ENCODE data around the gene KDM4E. TPM values are rescaled to one million over a fixed set of nuclear protein-coding genes. Genes with fewer than 3 reads are reported as not detected.

The KDM4E gene
- total RNA-seq = not detected
- not detected for polyA plus RNA-seq
- long read RNA-seq, donor 1 = 0 reads
- long read RNA-seq, donor 2 = 0 reads
- long read RNA-seq, donor 3 = 0 reads
- long read RNA-seq, donor 4 = 0 reads
- long read RNA-seq, donor 5 = 0 reads
- long read RNA-seq, donor 6 = 0 reads
- long read RNA-seq, donor 7, partial matches to known transcripts = 0 of 1 reads
- long read RNA-seq, donor 7, other reads (novel, unspliced or antisense) = 0 of 1 reads
- long read RNA-seq, donor 8 = 0 reads
- long read RNA-seq, donor 9 = 0 reads
- long read RNA-seq, donor 10 = 0 reads

DNA sequence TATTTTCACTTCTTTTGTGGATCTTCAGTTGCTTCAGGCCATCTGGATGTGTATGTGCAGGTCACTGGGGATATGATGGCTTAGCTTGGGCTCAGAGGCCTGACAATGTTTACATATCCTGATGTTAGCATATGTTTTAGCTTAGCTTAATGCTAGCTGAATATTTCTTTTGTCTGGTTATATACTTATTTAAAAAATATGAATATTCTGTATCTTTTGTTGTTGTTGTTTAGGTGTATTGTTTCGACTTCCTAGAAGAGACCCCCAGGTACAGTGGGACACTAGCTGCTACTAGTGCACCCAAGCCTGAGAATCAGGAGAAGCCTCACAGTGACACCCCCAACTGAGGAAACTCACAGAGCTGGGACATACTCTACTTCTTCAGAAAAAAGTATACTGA is at the start of gene KDM4E:
Gene KDM4E, plus strand, starts transcription at position 301 of the 400 bp plus-strand sequence. CDS start 300 bp downstream, outside the sequence.
- Histone ChIP-seq H3K27me3 (no peaks in the 10 kb centered on the region), H3K9me3 (replicated peaks in 1 of 3) (no peaks in the 10 kb centered on the region), H3K36me3 (replicated peaks in 1 of 2) (no peaks in the 10 kb centered on the region), H3K4me1 (replicated peaks in 1 of 2) (no peaks in the 10 kb centered on the region), H3K27ac (no peak within 1 kb of the TSS), H3K4me3 (no peak within 1 kb of the TSS)
- intact Hi-C loops (cut with DNase I) = no loop called here
- TF ChIP-seq, protein P1, sequence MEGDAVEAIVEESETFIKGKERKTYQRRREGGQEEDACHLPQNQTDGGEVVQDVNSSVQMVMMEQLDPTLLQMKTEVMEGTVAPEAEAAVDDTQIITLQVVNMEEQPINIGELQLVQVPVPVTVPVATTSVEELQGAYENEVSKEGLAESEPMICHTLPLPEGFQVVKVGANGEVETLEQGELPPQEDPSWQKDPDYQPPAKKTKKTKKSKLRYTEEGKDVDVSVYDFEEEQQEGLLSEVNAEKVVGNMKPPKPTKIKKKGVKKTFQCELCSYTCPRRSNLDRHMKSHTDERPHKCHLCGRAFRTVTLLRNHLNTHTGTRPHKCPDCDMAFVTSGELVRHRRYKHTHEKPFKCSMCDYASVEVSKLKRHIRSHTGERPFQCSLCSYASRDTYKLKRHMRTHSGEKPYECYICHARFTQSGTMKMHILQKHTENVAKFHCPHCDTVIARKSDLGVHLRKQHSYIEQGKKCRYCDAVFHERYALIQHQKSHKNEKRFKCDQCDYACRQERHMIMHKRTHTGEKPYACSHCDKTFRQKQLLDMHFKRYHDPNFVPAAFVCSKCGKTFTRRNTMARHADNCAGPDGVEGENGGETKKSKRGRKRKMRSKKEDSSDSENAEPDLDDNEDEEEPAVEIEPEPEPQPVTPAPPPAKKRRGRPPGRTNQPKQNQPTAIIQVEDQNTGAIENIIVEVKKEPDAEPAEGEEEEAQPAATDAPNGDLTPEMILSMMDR (IDR thresholded peaks at IDR 0.05) = no peak
- WGBS, 4 donors = 86 to 100% (median 91%) methylated on average over 1 of the region's 1 CpG
- no peak for DNase-seq

DNA sequence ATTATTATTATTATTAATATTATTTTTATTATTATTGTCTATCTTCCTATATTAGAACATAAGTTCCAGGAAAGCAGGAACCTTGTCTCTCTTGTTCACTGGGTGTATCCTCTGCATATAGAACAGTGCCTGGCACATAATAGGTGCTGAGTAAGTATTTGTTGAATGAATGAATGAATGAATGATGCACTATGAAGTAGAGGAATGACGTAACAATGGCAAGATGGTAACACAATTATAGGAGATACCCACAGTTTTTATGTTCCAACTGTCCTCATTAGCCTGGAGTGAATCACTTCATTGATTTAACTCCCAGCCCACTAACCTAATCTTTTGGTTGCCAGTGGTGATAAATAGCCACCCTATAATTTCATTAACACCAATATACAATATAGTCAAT is 49.5 kb upstream of the KDM4E start:
- DNase-seq = no peak
- Histone ChIP-seq H3K27me3 (no peaks in the 10 kb centered on the region), H3K4me3 (no peak overlapping the region), H3K36me3 (replicated peaks in 1 of 2) (peaks cover 0 to 14% of the 10 kb centered on the region in 2 donors), H3K9me3 (replicated peaks in 1 of 3) (no peaks in the 10 kb centered on the region), H3K4me1 (replicated peaks in 1 of 2) (peaks cover 11% of the 10 kb centered on the region in 2 donors), H3K27ac (no peak overlapping the region)
- intact Hi-C loops (cut with DNase I) = no loop called here
- 83 to 97% (median 91%) methylated on average over 1 of the region's 1 CpG for WGBS, 4 donors
- TF ChIP-seq POLR2A (IDR thresholded peaks at IDR 0.05) = no peak
- TF ChIP-seq, protein P1 (IDR thresholded peaks at IDR 0.05) = no peak

DNA sequence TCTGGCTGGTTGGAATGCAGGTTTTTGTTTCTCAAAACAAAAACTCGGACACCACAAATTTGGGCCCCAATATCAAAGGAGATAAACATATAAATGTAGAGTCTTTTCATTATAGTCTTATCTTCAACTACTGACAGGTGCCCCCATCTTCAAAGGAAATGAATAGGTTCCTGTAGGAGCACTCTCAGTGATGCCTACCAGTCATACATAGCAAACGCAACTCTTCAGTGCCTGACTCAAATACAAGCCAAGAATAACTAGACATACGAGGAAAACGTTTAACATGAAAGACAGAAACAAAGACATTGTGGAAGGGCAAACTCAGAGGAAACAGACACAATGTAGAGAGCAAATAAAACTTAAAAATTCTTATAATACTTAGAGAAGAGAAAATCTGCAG is 37.7 kb upstream of the KDM4E start:
- intact Hi-C loops (cut with DNase I) = no loop called here
- TF ChIP-seq POLR2A (IDR thresholded peaks at IDR 0.05) = no peak
- TF ChIP-seq, protein P1 (IDR thresholded peaks at IDR 0.05) = no peak
- Histone ChIP-seq H3K4me1 (replicated peaks in 1 of 2) (no peaks in the 10 kb centered on the region), H3K36me3 (replicated peaks in 1 of 2) (no peaks in the 10 kb centered on the region), H3K4me3 (no peak overlapping the region), H3K27me3 (no peaks in the 10 kb centered on the region), H3K27ac (no peak overlapping the region), H3K9me3 (replicated peaks in 1 of 3) (no peaks in the 10 kb centered on the region)
- no peak for DNase-seq
- WGBS, 4 donors = 71 to 79% (median 74%) methylated on average over 4 of the region's 4 CpGs

DNA sequence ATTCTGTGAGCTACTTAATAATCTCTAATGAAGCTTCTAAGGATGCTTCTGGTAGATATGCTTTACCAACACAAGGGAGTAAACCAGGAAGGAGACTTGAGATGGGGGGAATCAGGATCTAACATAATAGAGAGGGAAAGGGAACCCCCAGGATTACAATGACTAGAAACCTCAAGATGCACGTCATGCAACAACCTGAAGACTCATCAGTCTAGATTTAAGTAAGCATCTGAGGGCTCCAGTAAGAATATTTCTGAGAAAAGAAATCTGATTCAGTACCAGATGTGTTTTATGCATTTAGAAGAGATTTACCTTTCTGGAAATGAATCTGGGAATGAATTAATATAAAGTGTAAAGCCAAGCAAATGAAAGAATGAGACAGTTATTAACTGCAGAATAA is 36.3 kb upstream of the KDM4E start:
- Histone ChIP-seq H3K36me3 (replicated peaks in 1 of 2) (no peaks in the 10 kb centered on the region), H3K9me3 (replicated peaks in 1 of 3) (no peaks in the 10 kb centered on the region), H3K4me3 (no peak overlapping the region), H3K4me1 (replicated peaks in 1 of 2) (no peaks in the 10 kb centered on the region), H3K27me3 (no peaks in the 10 kb centered on the region), H3K27ac (no peak overlapping the region)
- WGBS, 4 donors = 75 to 89% (median 86%) methylated on average over 1 of the region's 1 CpG
- DNase-seq = no peak
- intact Hi-C loops (cut with DNase I) = no loop called here
- TF ChIP-seq POLR2A (IDR thresholded peaks at IDR 0.05) = no peak
- TF ChIP-seq, protein P1 (IDR thresholded peaks at IDR 0.05) = no peak

Measured in adrenal gland (tissue), 19 donors.